Measurements from ENCODE around the gene MYH16. TPM values are rescaled to one million over a fixed set of nuclear protein-coding genes. Genes with fewer than 3 reads are reported as not detected.
"Not testable (repeated sequence)": the region's sequence is repeated elsewhere in the genome, so short reads cannot be mapped to it uniquely, and the experiment has no call there.

The MYH16 gene
- total and polyA plus RNA-seq, 2 donors: 0.05 to 0.09 TPM

DNA sequence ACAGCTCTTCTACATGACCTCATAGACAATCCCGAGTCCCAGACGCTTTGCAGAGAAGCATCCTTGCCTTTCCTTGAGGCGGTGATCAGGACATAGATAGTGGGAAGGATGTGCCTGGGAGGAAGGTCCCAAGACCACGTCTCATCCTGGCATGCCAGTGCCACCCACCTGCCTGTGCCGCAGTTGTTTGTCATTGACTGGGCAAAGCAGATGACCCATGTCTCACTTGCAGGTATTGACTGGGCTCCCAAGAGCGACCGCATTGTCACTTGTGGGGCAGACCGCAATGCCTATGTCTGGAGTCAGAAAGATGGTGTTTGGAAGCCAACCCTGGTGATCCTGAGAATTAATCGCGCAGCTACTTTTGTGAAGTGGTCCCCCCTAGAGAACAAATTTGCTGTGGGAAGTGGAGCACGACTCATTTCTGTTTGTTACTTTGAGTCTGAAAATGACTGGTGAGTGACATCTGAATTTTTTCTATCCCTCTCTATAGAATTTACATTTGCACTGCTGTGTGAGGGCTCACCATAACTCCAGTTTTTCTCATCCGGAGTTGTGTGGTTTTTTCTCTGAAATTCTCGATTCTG lies 71.5 kb downstream of the MYH16 start:
- no peak for DNase-seq (ENCODE audit: low read depth in 6 of 9, low spot score in 9 of 9)
- Histone ChIP-seq H3K27me3 (ENCODE audit: control insufficient read depth in 2 of 2, insufficient read depth in 1 of 2, low read length in 1 of 2) (no peaks in the 10 kb centered on the region), H3K4me3 (ENCODE audit: low read length in 2 of 2) (no peak overlapping the region), H3K36me3 (ENCODE audit: control insufficient read depth in 2 of 2, insufficient read depth in 2 of 2, low read length in 1 of 2) (peaks cover 43 to 68% of the 10 kb centered on the region in 2 donors), H3K9me3 (ENCODE audit: control insufficient read depth in 2 of 2, insufficient read depth in 1 of 2, low read length in 1 of 2) (no peaks in the 10 kb centered on the region), H3K27ac (ENCODE audit: low read depth in 1 of 2, low read length in 1 of 2) (no peak overlapping the region), H3K4me1 (ENCODE audit: control insufficient read depth in 2 of 2, insufficient read depth in 2 of 2, low read length in 2 of 2) (no peaks in the 10 kb centered on the region)
- WGBS: 94% methylated on average over 13 of the region's 13 CpGs

DNA sequence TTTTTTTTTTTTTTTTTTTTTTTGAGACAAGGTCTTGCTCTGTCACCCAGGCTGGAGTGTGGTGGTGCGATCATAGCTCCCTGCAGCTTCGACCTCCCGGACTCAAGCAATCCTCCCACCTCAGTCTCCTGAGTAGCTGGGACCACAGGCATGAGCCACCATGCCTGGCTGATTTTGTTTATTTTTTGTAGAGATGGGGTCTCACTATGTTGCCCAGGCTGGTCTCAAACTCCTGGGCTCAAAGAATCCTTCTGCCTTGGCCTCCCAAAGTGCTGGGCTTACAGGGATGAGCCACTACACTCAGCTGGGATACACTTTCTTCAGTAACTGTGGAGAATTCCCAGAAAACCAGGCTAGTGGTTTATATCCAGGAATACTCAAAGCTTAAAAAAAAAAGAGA lies 78.0 kb downstream of the MYH16 start:
- H3K27me3 ChIP-seq (ENCODE audit: control insufficient read depth in 2 of 2, insufficient read depth in 1 of 2, low read length in 1 of 2); H3K9me3 ChIP-seq (ENCODE audit: control insufficient read depth in 2 of 2, insufficient read depth in 1 of 2, low read length in 1 of 2); H3K27ac ChIP-seq (ENCODE audit: low read depth in 1 of 2, low read length in 1 of 2); H3K4me1 ChIP-seq (ENCODE audit: control insufficient read depth in 2 of 2, insufficient read depth in 2 of 2, low read length in 2 of 2); DNase-seq (ENCODE audit: low read depth in 6 of 9, low spot score in 9 of 9); H3K4me3 ChIP-seq (ENCODE audit: low read length in 2 of 2): not testable (repeated sequence)
- peaks cover 59 to 64% of the 10 kb centered on the region in 2 donors for H3K36me3 ChIP-seq (ENCODE audit: control insufficient read depth in 2 of 2, insufficient read depth in 2 of 2, low read length in 1 of 2)
- 97% methylated on average over 3 of the region's 3 CpGs for WGBS

DNA sequence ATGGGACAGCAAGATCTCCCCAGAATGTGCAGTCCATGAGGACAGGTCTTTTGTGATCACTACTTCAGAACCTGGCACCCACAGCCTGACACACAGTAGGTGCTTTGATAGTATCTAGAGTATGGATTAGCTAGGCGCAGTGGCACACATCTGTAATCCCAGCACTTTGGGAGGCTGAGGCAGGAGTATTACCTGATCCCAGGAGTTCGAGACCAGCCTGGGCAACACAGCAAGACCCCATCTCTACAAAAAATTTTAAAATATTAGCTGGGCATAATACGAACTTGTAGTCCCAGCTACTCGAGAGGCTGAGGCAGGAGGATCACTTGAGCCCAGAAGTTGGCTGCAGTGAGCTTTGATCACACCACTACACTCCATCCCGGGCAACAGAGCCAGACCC lies 79.6 kb downstream of the MYH16 start:
- H3K4me1 ChIP-seq (ENCODE audit: control insufficient read depth in 2 of 2, insufficient read depth in 2 of 2, low read length in 2 of 2): no peaks in the 10 kb centered on the region
- H3K4me3 ChIP-seq (ENCODE audit: low read length in 2 of 2): no peak overlapping the region
- H3K36me3 ChIP-seq (ENCODE audit: control insufficient read depth in 2 of 2, insufficient read depth in 2 of 2, low read length in 1 of 2): peaks cover 59 to 71% of the 10 kb centered on the region in 2 donors
- H3K27ac ChIP-seq (ENCODE audit: low read depth in 1 of 2, low read length in 1 of 2): no peak overlapping the region
- DNase-seq (ENCODE audit: low read depth in 6 of 9, low spot score in 9 of 9): no peak
- no peaks in the 10 kb centered on the region for H3K9me3 ChIP-seq (ENCODE audit: control insufficient read depth in 2 of 2, insufficient read depth in 1 of 2, low read length in 1 of 2)
- 98% methylated on average over 5 of the region's 5 CpGs for WGBS
- H3K27me3 ChIP-seq (ENCODE audit: control insufficient read depth in 2 of 2, insufficient read depth in 1 of 2, low read length in 1 of 2): no peaks in the 10 kb centered on the region

- Histone ChIP-seq H3K4me1 (ENCODE audit: control insufficient read depth in 2 of 2, insufficient read depth in 2 of 2, low read length in 2 of 2) (no peaks in the 10 kb centered on the region), H3K9me3 (ENCODE audit: control insufficient read depth in 2 of 2, insufficient read depth in 1 of 2, low read length in 1 of 2) (no peaks in the 10 kb centered on the region), H3K36me3 (ENCODE audit: control insufficient read depth in 2 of 2, insufficient read depth in 2 of 2, low read length in 1 of 2) (peaks cover 70 to 73% of the 10 kb centered on the region in 2 donors), H3K27ac (ENCODE audit: low read depth in 1 of 2, low read length in 1 of 2) (no peak overlapping the region), H3K4me3 (ENCODE audit: low read length in 2 of 2) (no peak overlapping the region), H3K27me3 (ENCODE audit: control insufficient read depth in 2 of 2, insufficient read depth in 1 of 2, low read length in 1 of 2) (no peaks in the 10 kb centered on the region)
- WGBS: 98% methylated on average over 7 of the region's 7 CpGs
- no peak for DNase-seq (ENCODE audit: low read depth in 6 of 9, low spot score in 9 of 9)
Measured at GRCh38 chr7:99355098-99355497, 82.5 kb downstream of the MYH16 start.

- no peak for DNase-seq (ENCODE audit: low read depth in 6 of 9, low spot score in 9 of 9)
- no peaks in the 10 kb centered on the region for H3K4me1 ChIP-seq (ENCODE audit: control insufficient read depth in 2 of 2, insufficient read depth in 2 of 2, low read length in 2 of 2)
- H3K27me3 ChIP-seq (ENCODE audit: control insufficient read depth in 2 of 2, insufficient read depth in 1 of 2, low read length in 1 of 2): no peaks in the 10 kb centered on the region
- H3K9me3 ChIP-seq (ENCODE audit: control insufficient read depth in 2 of 2, insufficient read depth in 1 of 2, low read length in 1 of 2): no peaks in the 10 kb centered on the region
- H3K4me3 ChIP-seq (ENCODE audit: low read length in 2 of 2): no peak overlapping the region
- no peak overlapping the region for H3K27ac ChIP-seq (ENCODE audit: low read depth in 1 of 2, low read length in 1 of 2)
- H3K36me3 ChIP-seq (ENCODE audit: control insufficient read depth in 2 of 2, insufficient read depth in 2 of 2, low read length in 1 of 2): peaks cover 64 to 76% of the 10 kb centered on the region in 2 donors
- 97% methylated on average over 16 of the region's 16 CpGs for WGBS
Measured at GRCh38 chr7:99357701-99358490, 85.3 kb downstream of the MYH16 start.

GRCh38 chr7:99358521-99358920 lies 85.9 kb downstream of the MYH16 start:
- WGBS: 97% methylated on average over 15 of the region's 15 CpGs
- H3K4me1 ChIP-seq (ENCODE audit: control insufficient read depth in 2 of 2, insufficient read depth in 2 of 2, low read length in 2 of 2); H3K27ac ChIP-seq (ENCODE audit: low read depth in 1 of 2, low read length in 1 of 2); DNase-seq (ENCODE audit: low read depth in 6 of 9, low spot score in 9 of 9); H3K27me3 ChIP-seq (ENCODE audit: control insufficient read depth in 2 of 2, insufficient read depth in 1 of 2, low read length in 1 of 2); H3K4me3 ChIP-seq (ENCODE audit: low read length in 2 of 2); H3K9me3 ChIP-seq (ENCODE audit: control insufficient read depth in 2 of 2, insufficient read depth in 1 of 2, low read length in 1 of 2): not testable (repeated sequence)
- peaks cover 70 to 82% of the 10 kb centered on the region in 2 donors for H3K36me3 ChIP-seq (ENCODE audit: control insufficient read depth in 2 of 2, insufficient read depth in 2 of 2, low read length in 1 of 2)

DNA sequence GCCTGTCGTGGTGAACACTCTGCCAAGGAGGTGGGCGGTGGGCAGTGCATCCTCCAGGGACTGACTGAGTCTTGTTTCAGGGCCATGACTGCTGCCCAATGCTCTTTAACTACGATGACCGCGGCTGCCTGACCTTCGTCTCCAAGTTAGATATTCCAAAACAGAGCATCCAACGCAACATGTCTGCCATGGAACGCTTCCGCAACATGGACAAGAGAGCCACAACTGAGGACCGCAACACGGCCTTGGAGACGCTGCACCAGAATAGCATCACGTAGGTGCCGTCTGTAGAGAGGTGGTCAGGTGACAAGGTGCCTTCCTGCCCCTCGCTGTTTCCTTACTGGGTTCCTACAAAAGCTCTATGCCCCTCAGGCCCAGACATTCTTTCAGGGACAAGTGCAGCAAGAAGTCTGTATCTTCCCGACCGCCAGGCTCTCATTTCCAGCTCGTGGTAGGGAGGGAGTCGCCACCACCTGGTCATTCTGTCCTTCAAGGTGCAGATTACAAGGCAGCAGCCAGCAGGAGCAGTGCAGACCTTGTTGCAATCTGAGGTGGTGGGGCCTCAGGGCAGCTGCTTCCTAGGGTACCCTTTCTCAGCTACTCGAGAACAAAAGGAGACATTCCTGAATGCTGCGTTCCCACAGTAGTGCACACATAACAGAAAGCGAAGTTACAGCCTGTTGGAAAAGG lies 87.0 kb downstream of the MYH16 start:
- 97% methylated on average over 22 of the region's 22 CpGs for WGBS
- H3K27ac ChIP-seq (ENCODE audit: low read depth in 1 of 2, low read length in 1 of 2): no peak overlapping the region
- no peaks in the 10 kb centered on the region for H3K9me3 ChIP-seq (ENCODE audit: control insufficient read depth in 2 of 2, insufficient read depth in 1 of 2, low read length in 1 of 2)
- no peak for DNase-seq (ENCODE audit: low read depth in 6 of 9, low spot score in 9 of 9)
- no peaks in the 10 kb centered on the region for H3K4me1 ChIP-seq (ENCODE audit: control insufficient read depth in 2 of 2, insufficient read depth in 2 of 2, low read length in 2 of 2)
- H3K27me3 ChIP-seq (ENCODE audit: control insufficient read depth in 2 of 2, insufficient read depth in 1 of 2, low read length in 1 of 2): no peaks in the 10 kb centered on the region
- H3K4me3 ChIP-seq (ENCODE audit: low read length in 2 of 2): no peak overlapping the region
- peaks cover 73 to 84% of the 10 kb centered on the region in 2 donors for H3K36me3 ChIP-seq (ENCODE audit: control insufficient read depth in 2 of 2, insufficient read depth in 2 of 2, low read length in 1 of 2)

Measured in thymus (tissue), 11 donors.